ENCODE data around the gene NPAS3.

DNA sequence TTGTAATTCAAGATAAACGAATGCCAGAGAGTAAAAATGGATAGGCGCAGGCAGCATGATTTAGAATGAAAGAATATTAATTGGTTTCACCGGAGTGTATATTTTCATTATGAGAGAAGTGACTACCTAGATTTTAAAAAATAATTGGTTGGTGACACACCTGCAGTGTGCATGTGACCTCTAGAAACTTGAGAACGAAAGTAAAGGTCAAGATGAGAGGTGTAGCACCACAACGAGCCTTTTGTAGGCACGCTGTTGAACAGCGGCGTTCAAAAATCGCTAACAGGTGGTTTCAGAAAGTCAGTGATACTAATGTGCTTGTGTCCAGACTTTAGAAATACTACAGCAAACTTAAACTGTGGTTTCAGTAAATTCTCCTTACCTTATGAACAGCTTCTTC, 123.8 kb downstream of the NPAS3 start:
- no peak for TF ChIP-seq POLR2AphosphoS5 (IDR thresholded peaks at IDR 0.05; ENCODE audit: low read depth, low read length)
- TF ChIP-seq, protein P1, sequence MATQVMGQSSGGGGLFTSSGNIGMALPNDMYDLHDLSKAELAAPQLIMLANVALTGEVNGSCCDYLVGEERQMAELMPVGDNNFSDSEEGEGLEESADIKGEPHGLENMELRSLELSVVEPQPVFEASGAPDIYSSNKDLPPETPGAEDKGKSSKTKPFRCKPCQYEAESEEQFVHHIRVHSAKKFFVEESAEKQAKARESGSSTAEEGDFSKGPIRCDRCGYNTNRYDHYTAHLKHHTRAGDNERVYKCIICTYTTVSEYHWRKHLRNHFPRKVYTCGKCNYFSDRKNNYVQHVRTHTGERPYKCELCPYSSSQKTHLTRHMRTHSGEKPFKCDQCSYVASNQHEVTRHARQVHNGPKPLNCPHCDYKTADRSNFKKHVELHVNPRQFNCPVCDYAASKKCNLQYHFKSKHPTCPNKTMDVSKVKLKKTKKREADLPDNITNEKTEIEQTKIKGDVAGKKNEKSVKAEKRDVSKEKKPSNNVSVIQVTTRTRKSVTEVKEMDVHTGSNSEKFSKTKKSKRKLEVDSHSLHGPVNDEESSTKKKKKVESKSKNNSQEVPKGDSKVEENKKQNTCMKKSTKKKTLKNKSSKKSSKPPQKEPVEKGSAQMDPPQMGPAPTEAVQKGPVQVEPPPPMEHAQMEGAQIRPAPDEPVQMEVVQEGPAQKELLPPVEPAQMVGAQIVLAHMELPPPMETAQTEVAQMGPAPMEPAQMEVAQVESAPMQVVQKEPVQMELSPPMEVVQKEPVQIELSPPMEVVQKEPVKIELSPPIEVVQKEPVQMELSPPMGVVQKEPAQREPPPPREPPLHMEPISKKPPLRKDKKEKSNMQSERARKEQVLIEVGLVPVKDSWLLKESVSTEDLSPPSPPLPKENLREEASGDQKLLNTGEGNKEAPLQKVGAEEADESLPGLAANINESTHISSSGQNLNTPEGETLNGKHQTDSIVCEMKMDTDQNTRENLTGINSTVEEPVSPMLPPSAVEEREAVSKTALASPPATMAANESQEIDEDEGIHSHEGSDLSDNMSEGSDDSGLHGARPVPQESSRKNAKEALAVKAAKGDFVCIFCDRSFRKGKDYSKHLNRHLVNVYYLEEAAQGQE (IDR thresholded peaks at IDR 0.05; ENCODE audit: insufficient read depth in 1 of 2, low read depth in 2 of 2, low read length in 2 of 2), result no peak
- no peak for TF ChIP-seq FOXP2 (optimal IDR thresholded peaks at IDR 0.05; ENCODE audit: borderline replicate concordance, extremely low read depth, extremely low read length, insufficient read depth)

All from PFSK-1 (cell line).